Coronary artery (tissue), 2 donors: ENCODE results near the gene MAP3K1.

Experiments used
- DNase-seq: peaks from one replicate; pipeline ENCODE4 v3.0.0-alpha.2; 2017; ENCODE audit warnings: low spot score
- H3K27ac ChIP-seq, 2 donors: fragments of 200-600 bp; sonication (generic); one replicate each; pipeline ENCODE4 v1.5.1; 2016 to 2019
- H3K4me3 ChIP-seq: fragments of 200-600 bp; sonication (generic); 2 replicates; pipeline ENCODE4 v1.5.1; 2016; ENCODE audit warnings: mild to moderate bottlenecking, moderate library complexity
- CTCF ChIP-seq: fragments of 200-600 bp; sonication (generic); IDR thresholded peaks from one replicate; pipeline ENCODE4 v1.5.1; 2019; ENCODE audit warnings: antibody characterized with exemption

The MAP3K1 gene

GRCh38 chr5:56853698-56854097 is 38.3 kb downstream of the MAP3K1 start:
- no peak for TF ChIP-seq CTCF
- H3K4me3 ChIP-seq = no peak overlapping the region
- no peak overlapping the region for H3K27ac ChIP-seq
- DNase-seq = no peak

DNA sequence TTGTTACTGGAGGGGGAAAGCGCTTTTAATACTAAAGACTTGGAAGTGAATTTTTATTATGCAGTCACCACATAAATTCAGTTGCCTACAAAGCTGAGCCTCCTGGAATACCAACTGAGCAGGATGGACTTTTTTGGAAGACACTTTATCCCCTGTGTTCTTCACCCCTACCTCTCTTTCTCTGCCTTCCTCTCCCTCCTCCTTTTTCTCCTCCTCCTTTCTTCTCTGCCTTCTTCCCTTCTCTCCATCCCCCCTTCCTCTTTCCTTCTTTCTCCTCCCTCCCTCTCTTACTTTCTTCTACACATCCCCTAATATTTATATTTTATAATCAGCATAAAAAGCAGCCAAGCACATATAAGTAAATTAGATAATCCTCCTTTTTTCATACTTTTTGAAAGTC is 39.6 kb downstream of the MAP3K1 start:
- Histone ChIP-seq H3K27ac (no peak overlapping the region), H3K4me3 (no peak overlapping the region)
- no peak for TF ChIP-seq CTCF
- DNase-seq = no peak

DNA sequence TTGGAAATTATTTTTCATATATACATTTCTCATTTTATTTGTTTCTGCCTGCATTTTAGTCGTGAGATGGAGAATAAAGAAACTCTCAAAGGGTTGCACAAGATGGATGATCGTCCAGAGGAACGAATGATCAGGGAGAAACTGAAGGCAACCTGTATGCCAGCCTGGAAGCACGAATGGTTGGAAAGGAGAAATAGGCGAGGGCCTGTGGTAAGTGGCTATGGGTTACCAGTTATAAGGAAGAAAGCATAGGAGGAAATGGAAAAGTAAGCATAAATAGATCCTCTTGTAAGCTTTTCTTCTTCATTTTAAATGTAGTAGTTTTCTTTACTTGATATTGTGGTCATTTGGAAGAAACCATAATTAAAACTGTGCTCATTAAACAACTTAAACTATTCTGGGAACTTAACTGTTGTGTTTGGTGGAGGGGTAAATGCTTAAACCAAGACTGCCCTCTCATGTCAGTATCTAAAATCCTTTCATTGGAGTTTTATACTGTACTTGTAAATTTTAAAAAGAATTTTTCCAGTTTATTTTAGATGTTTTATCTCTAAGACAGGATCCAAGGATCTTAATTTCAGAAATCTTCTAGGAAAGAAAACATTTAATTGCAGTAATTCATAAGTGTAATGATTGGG is 41.3 kb downstream of the MAP3K1 start:
- no peak for DNase-seq
- H3K27ac ChIP-seq = no peak overlapping the region
- no peak for TF ChIP-seq CTCF
- H3K4me3 ChIP-seq = no peak overlapping the region

GRCh38 chr5:56858777-56859442 is 43.6 kb downstream of the MAP3K1 start:
- no peak for DNase-seq
- no peak overlapping the region for H3K4me3 ChIP-seq
- TF ChIP-seq CTCF = no peak
- H3K27ac ChIP-seq = no peak overlapping the region

DNA sequence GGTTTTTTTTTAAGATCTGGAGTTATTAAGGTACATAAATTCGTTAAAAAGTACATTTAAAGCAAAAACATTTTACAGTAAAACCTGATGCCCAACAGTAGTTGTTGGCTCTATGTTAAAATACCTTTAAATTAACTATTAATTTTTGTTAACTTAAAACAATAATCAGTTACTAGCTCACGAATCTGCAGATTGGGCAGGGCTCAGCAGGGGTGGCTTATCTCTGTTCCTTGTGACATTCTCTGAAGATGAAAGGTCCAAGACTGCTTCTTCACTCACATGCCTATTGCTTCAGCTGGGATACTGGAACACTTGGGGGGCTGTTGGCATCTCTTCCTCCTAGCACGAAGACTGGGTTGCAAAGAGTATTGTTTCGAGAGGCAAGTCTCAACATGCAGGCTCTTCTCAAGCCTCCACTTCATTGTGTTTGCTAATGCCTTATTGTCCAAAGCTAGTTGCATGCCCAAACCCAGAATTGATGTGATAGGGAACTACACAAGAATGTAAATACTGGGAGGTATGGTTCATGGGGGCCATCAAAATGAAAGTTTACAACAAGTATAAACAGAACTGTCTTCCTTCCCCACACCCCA is 46.6 kb downstream of the MAP3K1 start:
- no peak for TF ChIP-seq CTCF
- H3K27ac ChIP-seq = no peak overlapping the region
- H3K4me3 ChIP-seq = no peak overlapping the region
- DNase-seq = no peak

DNA sequence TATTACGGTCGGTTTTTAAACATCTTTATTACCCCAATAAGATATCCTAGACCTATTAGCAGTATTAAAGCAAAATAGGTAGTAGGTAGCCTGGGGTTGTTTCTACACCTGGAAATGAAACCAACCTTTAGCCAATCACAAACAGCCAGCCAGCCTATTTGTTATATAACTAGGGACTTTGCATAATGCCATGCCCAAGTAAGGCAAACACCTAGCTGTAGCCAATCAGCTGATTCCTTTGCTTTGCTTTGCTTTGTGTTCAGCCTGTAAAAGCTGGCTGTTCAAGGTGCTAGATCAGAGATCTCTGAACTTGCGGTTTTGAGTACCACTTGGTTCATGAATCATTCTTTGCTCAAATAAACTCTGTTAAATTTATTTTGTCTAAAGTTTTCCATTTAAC is 47.6 kb downstream of the MAP3K1 start:
- DNase-seq = no peak
- Histone ChIP-seq H3K27ac (no peak overlapping the region), H3K4me3 (no peak overlapping the region)
- no peak for TF ChIP-seq CTCF

DNA sequence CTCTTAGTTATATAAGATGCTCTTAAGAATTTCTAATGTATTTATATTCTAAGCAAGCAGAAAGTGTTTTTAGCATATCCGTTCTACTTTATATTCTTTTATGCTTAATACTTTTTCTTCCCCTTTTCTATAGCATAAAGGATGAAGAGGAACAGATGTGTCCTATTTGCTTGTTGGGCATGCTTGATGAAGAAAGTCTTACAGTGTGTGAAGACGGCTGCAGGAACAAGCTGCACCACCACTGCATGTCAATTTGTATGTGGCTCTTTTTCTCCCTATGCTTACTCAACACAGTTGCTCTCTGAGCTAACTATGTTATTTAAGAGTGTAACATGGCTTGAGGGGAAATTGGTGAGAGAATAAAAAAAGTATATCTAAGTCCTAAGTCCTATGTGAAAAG is 56.4 kb downstream of the MAP3K1 start:
- TF ChIP-seq CTCF = no peak
- Histone ChIP-seq H3K27ac (no peak overlapping the region), H3K4me3 (no peak overlapping the region)
- no peak for DNase-seq
